GM21528 (cell line): Measurements from ENCODE around the gene PSMD11.
A peak's percentile ranks its signal among the peaks of the same experiment; 100 is the strongest.

ENCODE experiments used
- ATAC-seq: cut with Tn5 transposase; IDR thresholded peaks from one replicate; pipeline ENCODE4 v1.9.1; 2021; ENCODE audit warnings: mild to moderate bottlenecking, moderate library complexity; ENCODE audit not compliant: unreplicated experiment, low FRiP score

PSMD11 gene

GRCh38 chr17:32488604-32489180, 44.4 kb downstream of the PSMD11 start:
- no peak for ATAC-seq

- ATAC-seq = no peak
Observed at GRCh38 chr17:32489320-32490100, 45.2 kb downstream of the PSMD11 start.

GRCh38 chr17:32490101-32490482, 45.8 kb downstream of the PSMD11 start:
- no peak for ATAC-seq

- ATAC-seq = no peak
Observed at GRCh38 chr17:32491371-32492263, 47.3 kb downstream of the PSMD11 start.

- ATAC-seq = no peak
Observed at GRCh38 chr17:32492264-32492589, 47.9 kb downstream of the PSMD11 start.

- no peak for ATAC-seq
Observed at GRCh38 chr17:32492648-32493289, 48.5 kb downstream of the PSMD11 start.

- ATAC-seq = no peak
Observed at GRCh38 chr17:32493571-32493970, 49.3 kb downstream of the PSMD11 start.

GRCh38 chr17:32493976-32494513, 49.7 kb downstream of the PSMD11 start:
- ATAC-seq = no peak

- no peak for ATAC-seq
Observed at GRCh38 chr17:32494621-32495358, 50.5 kb downstream of the PSMD11 start.

- ATAC-seq = no peak
Observed at GRCh38 chr17:32495359-32496231, 51.3 kb downstream of the PSMD11 start.

- ATAC-seq = no peak
Observed at GRCh38 chr17:32496395-32497073, 52.2 kb downstream of the PSMD11 start.

GRCh38 chr17:32497431-32498205, 53.3 kb downstream of the PSMD11 start:
- no peak for ATAC-seq

GRCh38 chr17:32498391-32498790, 54.1 kb downstream of the PSMD11 start:
- ATAC-seq = no peak

GRCh38 chr17:32502013-32502412, 57.7 kb downstream of the PSMD11 start:
- ATAC-seq = no peak

- no peak for ATAC-seq
Observed at GRCh38 chr17:32502710-32503109, 58.4 kb downstream of the PSMD11 start.

- ATAC-seq = peak; percentile 81
Observed at GRCh38 chr17:32503251-32504165, 59.2 kb downstream of the PSMD11 start.
